Anterior cingulate cortex (tissue), 58 donors: ENCODE results near the gene MTMR6.
A peak's percentile ranks its signal among the peaks of the same experiment; 100 is the strongest.

Experiments used
- DNase-seq, 58 donors: peaks; one replicate each; lab custom pipeline; 2025; lab: John Stamatoyannopoulos, UW

The MTMR6 gene

DNA sequence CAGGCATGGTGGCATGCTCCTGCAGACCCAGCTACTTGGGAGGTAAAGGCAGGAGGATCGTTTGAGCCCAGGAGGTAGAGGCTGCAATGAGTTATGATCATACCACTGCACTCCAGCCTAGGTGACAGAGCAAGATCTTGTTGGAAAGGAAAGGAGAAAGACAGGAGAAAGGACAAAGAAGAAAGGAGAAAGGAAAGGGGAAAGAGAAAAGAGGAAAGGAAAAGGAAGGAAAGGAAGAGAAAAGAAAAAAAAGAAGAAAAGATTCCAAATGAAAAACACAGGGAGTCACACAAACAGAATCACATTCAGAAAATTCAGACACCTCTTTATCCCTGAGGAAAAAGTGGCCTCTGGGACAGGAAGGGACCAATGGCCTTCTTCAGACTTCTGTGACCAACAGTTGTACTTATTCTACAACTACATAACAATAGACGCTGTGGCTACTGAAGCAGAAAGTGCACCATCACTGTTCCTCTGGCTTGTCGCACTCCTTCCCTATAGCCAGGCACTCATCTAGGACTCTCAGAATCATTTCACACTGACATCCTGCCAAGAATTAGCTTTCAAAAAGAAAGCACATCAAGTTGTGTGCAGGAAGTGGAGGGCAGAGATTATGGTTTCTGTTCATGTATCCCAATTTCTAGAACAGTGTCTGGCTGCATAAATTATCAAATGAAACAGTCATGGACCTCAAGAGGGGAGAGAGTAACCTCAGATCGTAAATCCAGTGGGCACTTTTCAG, 5.9 kb downstream of the MTMR6 start:
- DNase-seq, result no peak

DNA sequence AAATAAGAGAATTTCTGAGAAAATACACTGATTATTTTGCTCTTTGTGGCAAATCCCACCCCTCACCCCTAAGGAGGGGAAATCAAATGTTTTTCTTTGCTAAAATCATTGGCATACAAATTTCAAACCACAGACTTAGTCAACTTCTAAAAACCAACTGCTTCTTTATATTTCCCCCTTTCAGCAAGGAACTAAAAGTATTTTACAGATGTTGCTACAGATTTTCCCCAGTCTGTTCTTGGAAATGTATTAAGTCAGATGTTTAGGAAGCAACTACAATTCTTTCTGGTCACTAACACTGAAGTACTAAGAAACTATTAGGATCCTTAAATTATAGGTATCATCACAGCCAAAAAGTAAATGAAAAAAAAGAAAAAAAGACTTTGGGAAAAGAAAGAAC, 6.9 kb downstream of the MTMR6 start:
- no peak for DNase-seq

- no peak for DNase-seq
Measured at GRCh38 chr13:25276748-25277147, 10.5 kb downstream of the MTMR6 start.

GRCh38 chr13:25268561-25268960, 18.7 kb downstream of the MTMR6 start:
- no peak for DNase-seq

- peak in 1 of 58 donors; percentile 9 for DNase-seq
Measured at GRCh38 chr13:25267715-25268114, 19.6 kb downstream of the MTMR6 start.

DNA sequence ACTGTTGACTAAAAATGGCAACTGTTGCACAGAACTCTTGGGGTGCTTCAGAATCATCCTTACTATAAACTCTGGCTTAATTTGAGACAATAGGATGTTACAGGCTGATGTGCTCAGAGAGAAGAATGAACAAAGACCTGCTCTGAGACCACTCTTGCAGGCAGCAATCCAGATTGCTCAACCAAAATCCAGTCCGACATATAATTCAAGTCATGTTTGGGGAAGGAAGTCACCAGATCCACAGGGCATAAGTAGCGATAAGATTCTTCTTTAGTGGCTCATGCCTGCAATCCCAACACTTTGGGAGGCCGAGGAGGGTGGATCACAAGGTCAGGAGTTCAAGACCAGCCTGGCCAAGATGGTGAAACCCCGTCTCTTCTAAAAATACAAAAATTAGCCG, 20.6 kb downstream of the MTMR6 start:
- DNase-seq, result no peak

- DNase-seq, result no peak
Measured at GRCh38 chr13:25262261-25262660, 25.0 kb downstream of the MTMR6 start.

DNA sequence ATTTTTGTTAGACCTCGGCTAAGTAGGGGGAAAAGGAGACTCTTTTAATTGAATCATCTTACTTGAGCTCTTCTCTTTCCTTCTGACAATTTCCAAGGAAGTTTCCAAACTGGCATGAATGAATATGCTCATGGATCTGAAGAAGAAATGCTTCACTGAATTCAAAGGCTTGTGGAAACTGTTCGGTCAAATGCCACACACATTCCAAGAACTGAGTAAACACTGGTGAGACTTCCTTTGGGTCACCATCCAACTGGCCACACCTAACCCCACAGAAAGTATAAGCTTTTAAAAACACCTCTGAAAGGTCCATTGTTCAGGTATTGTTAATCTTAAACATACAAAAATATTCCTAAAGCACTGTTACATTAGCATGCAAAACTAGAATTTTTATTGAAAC, 33.6 kb downstream of the MTMR6 start:
- DNase-seq, result no peak

DNA sequence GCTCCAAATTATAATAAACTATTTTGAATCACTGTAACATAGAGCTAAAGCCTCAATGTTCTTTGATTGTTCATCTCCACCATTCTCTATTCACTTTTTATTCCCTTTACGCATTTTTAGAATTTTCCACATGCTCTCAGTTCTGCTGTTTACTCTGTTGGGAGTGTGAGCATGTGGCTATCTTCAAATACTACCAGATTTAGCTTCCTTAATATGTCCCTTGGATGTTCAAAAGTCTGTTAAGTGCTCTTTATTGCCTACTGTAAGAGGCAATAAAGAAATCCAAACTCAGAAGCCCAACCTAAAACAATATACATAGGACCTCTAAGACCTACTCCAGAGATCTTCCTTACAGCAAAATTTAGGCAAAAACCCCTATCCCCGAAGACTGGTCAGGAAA, 34.5 kb downstream of the MTMR6 start:
- no peak for DNase-seq

GRCh38 chr13:25252225-25252624, 35.1 kb downstream of the MTMR6 start:
- DNase-seq, result no peak

GRCh38 chr13:25249001-25249543, 38.2 kb downstream of the MTMR6 start:
- DNase-seq, result peak in 34 of 58 donors; percentile 0 to 81 (median 32)

- no peak for DNase-seq
Measured at GRCh38 chr13:25248071-25248470, 39.2 kb downstream of the MTMR6 start.

GRCh38 chr13:25247360-25247759, 39.9 kb downstream of the MTMR6 start:
- DNase-seq, result no peak

- no peak for DNase-seq
Measured at GRCh38 chr13:25244123-25244522, 43.2 kb downstream of the MTMR6 start.

DNA sequence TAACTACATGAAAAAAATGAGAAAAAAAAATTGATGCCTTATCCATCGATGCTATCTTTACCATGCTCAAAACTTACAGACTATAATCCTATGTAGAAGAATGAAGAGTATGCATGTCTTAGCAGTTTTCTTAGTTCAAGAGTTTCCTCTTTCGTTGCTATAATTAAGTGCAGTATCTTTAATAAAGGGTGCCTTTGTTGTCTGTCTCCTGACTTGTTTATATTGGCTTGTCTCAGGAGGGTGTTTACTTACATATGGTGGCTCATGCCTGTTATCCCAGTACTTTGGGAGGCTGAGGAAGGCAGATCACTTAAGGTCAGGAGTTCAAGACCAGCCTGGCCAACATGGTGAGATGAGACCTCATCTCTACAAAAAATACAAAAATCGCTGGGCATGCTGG, 44.3 kb downstream of the MTMR6 start:
- DNase-seq, result no peak

DNA sequence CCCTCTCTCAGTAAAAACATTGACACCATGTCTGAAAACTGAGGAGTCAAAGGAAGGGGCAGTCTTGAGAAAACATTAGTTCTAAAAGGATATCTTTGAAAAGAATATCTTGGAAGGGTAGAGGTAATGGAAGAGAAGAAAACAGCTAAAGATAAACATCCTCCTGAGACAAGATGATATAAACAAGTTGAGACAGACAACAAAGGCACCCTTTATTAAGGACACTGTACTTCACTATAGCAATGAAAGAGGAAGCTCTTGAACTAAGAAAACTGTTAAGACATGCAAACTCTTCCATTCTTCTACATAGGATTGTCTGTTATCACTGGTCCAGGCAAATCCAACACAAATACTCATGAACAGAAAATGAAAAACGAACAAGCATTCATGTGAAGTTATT, 46.3 kb downstream of the MTMR6 start:
- DNase-seq, result no peak

DNA sequence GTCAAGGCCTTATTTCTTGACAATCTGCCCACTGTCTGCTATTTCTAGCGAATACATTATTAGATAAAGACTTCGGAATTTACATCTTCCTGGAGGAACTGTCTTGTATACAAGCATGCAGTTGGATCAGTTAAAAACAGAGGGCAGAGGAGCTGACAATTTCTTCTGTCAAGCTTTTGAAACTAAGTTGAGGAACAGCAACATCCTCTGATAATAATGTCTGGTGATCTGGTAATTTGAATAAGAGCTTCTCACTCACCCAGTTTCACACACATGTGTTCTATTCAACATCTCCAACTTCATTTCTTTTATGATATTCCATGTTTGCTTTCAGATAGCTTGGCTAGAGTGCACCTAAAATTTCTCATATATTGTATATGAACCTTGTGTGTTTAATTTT, 50.2 kb downstream of the MTMR6 start:
- DNase-seq, result no peak

- no peak for DNase-seq
Measured at GRCh38 chr13:25233861-25234260, 53.4 kb downstream of the MTMR6 start.

GRCh38 chr13:25232937-25233515, 54.3 kb downstream of the MTMR6 start:
- peak in 1 of 58 donors; percentile 49 for DNase-seq

DNA sequence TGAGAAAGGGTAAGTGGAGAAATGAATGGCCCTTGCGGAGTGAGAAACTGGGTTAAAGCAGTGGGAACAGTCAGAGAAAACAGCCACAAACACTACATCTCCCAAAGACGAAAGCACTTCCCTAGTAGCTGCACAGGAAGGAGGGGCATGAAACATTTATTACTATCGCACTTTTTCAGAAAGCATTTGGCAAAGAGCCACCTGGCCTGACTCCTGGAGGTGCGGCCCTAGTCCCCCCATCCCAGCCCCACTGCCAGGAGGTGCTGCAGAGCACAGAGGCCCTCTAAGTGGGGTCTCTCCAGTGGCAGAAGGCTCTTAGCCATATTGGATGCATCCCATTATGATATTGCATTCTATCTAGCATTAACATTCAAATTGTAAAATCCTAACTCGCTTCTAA, 55.8 kb downstream of the MTMR6 start:
- DNase-seq, result no peak

- no peak for DNase-seq
Measured at GRCh38 chr13:25227690-25228089, 59.6 kb downstream of the MTMR6 start.

- DNase-seq, result no peak
Measured at GRCh38 chr13:25225970-25226369, 61.3 kb downstream of the MTMR6 start.
